HepG2 (cell line): ENCODE results near the gene TMEM270. TPM values are rescaled to one million over a fixed set of nuclear protein-coding genes. Genes with fewer than 3 reads are reported as not detected.

Experiments used
- ARNT2 ChIP-seq: sonication (generic); formaldehyde crosslinking; IDR thresholded peaks from 2 replicates; pipeline ENCODE4 v1.8.0; 2022; ENCODE audit warnings: mild to moderate bottlenecking, low read depth, missing genetic modification reagents, moderate library complexity
- ATM ChIP-seq: fragments of 450-650 bp; IDR thresholded peaks from 2 replicates; pipeline ENCODE4 v1.7.1; 2017; ENCODE audit warnings: mild to moderate bottlenecking, borderline replicate concordance
- BORCS8-MEF2B ChIP-seq: sonication (generic); formaldehyde crosslinking; IDR thresholded peaks from 2 replicates; pipeline ENCODE4 v1.8.0; 2022; ENCODE audit warnings: mild to moderate bottlenecking, missing genetic modification reagents
- CHD4 ChIP-seq: fragments of 200-600 bp; sonication (generic); IDR thresholded peaks from 2 replicates; pipeline ENCODE4 v1.7.0; 2017; ENCODE audit warnings: mild to moderate bottlenecking, low read length, borderline replicate concordance
- ERF ChIP-seq: IDR thresholded peaks from 2 replicates; pipeline ENCODE4 v1.6.1; 2018; ENCODE audit warnings: missing biosample characterization, missing genetic modification reagents
- FOXJ3 ChIP-seq: sonication (generic); formaldehyde crosslinking; IDR thresholded peaks from 2 replicates; pipeline ENCODE4 v1.4.0; 2020; ENCODE audit warnings: missing genetic modification reagents, mild to moderate bottlenecking, borderline replicate concordance
- HDAC6 ChIP-seq: fragments of 200-600 bp; sonication (generic); IDR thresholded peaks from 2 replicates; pipeline ENCODE4 v1.7.0; 2017; ENCODE audit warnings: mild to moderate bottlenecking, antibody characterized with exemption, low read length, low read depth
- HOXA7 ChIP-seq: sonication (generic); formaldehyde crosslinking; IDR thresholded peaks from 2 replicates; pipeline ENCODE4 v1.8.1; 2022; ENCODE audit warnings: mild to moderate bottlenecking, missing genetic modification reagents, moderate library complexity
- IKZF5 ChIP-seq: IDR thresholded peaks from 2 replicates; pipeline ENCODE4 v1.6.1; 2018; ENCODE audit warnings: missing genetic modification reagents, mild to moderate bottlenecking, missing compliant biosample characterization
- KAT8 ChIP-seq: IDR thresholded peaks from 2 replicates; pipeline ENCODE4 v1.6.1; 2016; ENCODE audit warnings: missing genetic modification reagents, missing compliant biosample characterization
- KMT2A ChIP-seq: sonication (generic); formaldehyde crosslinking; IDR thresholded peaks from 2 replicates; pipeline ENCODE4 v1.4.0; 2020; ENCODE audit warnings: missing genetic modification reagents
- MTA3 ChIP-seq: sonication (generic); formaldehyde crosslinking; IDR thresholded peaks from 2 replicates; pipeline ENCODE4 v1.4.0; 2020; ENCODE audit warnings: missing genetic modification reagents
- NR0B2 ChIP-seq: sonication (generic); formaldehyde crosslinking; IDR thresholded peaks from 2 replicates; pipeline ENCODE4 v1.4.0; 2020; ENCODE audit warnings: mild to moderate bottlenecking, missing genetic modification reagents
- PAWR ChIP-seq: sonication (generic); formaldehyde crosslinking; IDR thresholded peaks from 2 replicates; pipeline ENCODE4 v1.4.0; 2020; ENCODE audit warnings: missing genetic modification reagents, mild to moderate bottlenecking, borderline replicate concordance
- REPIN1 ChIP-seq: sonication (generic); formaldehyde crosslinking; IDR thresholded peaks from 2 replicates; pipeline ENCODE4 v1.8.0; 2022; ENCODE audit warnings: missing genetic modification reagents, low read depth, mild to moderate bottlenecking, borderline replicate concordance
- RFX1 ChIP-seq: fragments of 450-650 bp; IDR thresholded peaks from 2 replicates; pipeline ENCODE4 v1.6.1; 2017
- TGIF2 ChIP-seq: IDR thresholded peaks from 2 replicates; pipeline ENCODE4 v1.6.1; 2016; ENCODE audit warnings: control low read depth, missing compliant biosample characterization
- TP53 ChIP-seq: sonication (generic); formaldehyde crosslinking; conservative IDR thresholded peaks from 2 replicates; pipeline ENCODE4 v1.4.0; 2020; ENCODE audit warnings: missing genetic modification reagents
- UBTF ChIP-seq: sonication (generic); formaldehyde crosslinking; IDR thresholded peaks from 2 replicates; pipeline ENCODE4 v1.4.0; 2020; ENCODE audit warnings: mild to moderate bottlenecking, missing genetic modification reagents
- ZMYM3 ChIP-seq: sonication (generic); formaldehyde crosslinking; IDR thresholded peaks from 2 replicates; pipeline ENCODE4 v1.5.1; 2020; ENCODE audit warnings: mild to moderate bottlenecking, missing genetic modification reagents
- ZNF24 ChIP-seq: fragments of 450-650 bp; IDR thresholded peaks from 2 replicates; pipeline ENCODE4 v1.6.1; 2017; ENCODE audit warnings: antibody characterized with exemption, mild to moderate bottlenecking
- ZNF451 ChIP-seq: sonication (generic); formaldehyde crosslinking; IDR thresholded peaks from 2 replicates; pipeline ENCODE4 v1.5.0; 2020; ENCODE audit warnings: mild to moderate bottlenecking, missing genetic modification reagents
- ZNF501 ChIP-seq: sonication (generic); formaldehyde crosslinking; IDR thresholded peaks from 2 replicates; pipeline ENCODE4 v1.5.1; 2020; ENCODE audit warnings: mild to moderate bottlenecking, moderate library complexity, missing genetic modification reagents
- ZNF557 ChIP-seq: sonication (generic); formaldehyde crosslinking; IDR thresholded peaks from 2 replicates; pipeline ENCODE4 v1.4.0; 2020; ENCODE audit warnings: missing genetic modification reagents
- ZNF577 ChIP-seq: sonication (generic); formaldehyde crosslinking; IDR thresholded peaks from 2 replicates; pipeline ENCODE4 v1.4.0; 2020; ENCODE audit warnings: mild to moderate bottlenecking, low read depth, missing genetic modification reagents, borderline replicate concordance
- ZNF747 ChIP-seq: sonication (generic); formaldehyde crosslinking; IDR thresholded peaks from 2 replicates; pipeline ENCODE4 v1.8.1; 2023; ENCODE audit warnings: missing genetic modification reagents, mild to moderate bottlenecking, borderline replicate concordance
- ZNF776 ChIP-seq: sonication (generic); formaldehyde crosslinking; IDR thresholded peaks from 2 replicates; pipeline ENCODE4 v1.4.0; 2020; ENCODE audit warnings: mild to moderate bottlenecking, missing genetic modification reagents
- ZNF850 ChIP-seq: sonication (generic); formaldehyde crosslinking; conservative IDR thresholded peaks from 2 replicates; pipeline ENCODE4 v1.9.0; 2021; ENCODE audit warnings: mild to moderate bottlenecking, missing genetic modification reagents
- ZSCAN29 ChIP-seq: sonication (generic); formaldehyde crosslinking; conservative IDR thresholded peaks from 2 replicates; pipeline ENCODE4 v1.4.0; 2020; ENCODE audit warnings: mild to moderate bottlenecking, missing genetic modification reagents
- polyA plus RNA-seq, 8 experiments: library from polyadenylated mRNA; depleted of rRNA in 3 of 8; stranded (reverse) in 7 of 8; unstranded in 1 of 8; fragments of >200 nt; fragmentation: Illumina TruSeq in 4 of 8; extraction: Trizol in 4 of 8; gene quantifications; 2 replicates each; pipeline versions ENCODE4 v1.2.1 to v1.2.3, GENCODE V29; 2011 to 2016; ENCODE audit warnings: low read depth in 4 of 8, missing spikeins in 1 of 8, mixed read lengths in 1 of 8; ENCODE audit not compliant: insufficient read depth in 1 of 8
- total RNA-seq, 5 experiments: library from RNA; depleted of rRNA; stranded (reverse); fragments of >200 nt; fragmentation: Illumina TruSeq; extraction: Trizol; gene quantifications; 2 replicates each; pipeline ENCODE4 v1.2.3, GENCODE V29; 2016; ENCODE audit warnings: low read depth in 1 of 5

The TMEM270 gene
- total and polyA plus RNA-seq, 2 of the 13 experiments (the other 11 are each of a cell fraction or from before 2014, with no cell fraction given), result not detected

GRCh38 chr7:73842067-73842976 lies 18.6 kb upstream of the TMEM270 start, which contains the start of gene METTL27 (continued):
- TF ChIP-seq ZNF747 (CRISPR knock-in tag) (no peak), HDAC6 (no peak), TP53 (CRISPR knock-in tag) (no peak), ZNF557 (CRISPR knock-in tag) (no peak), MTA3 (CRISPR knock-in tag) (no peak), RFX1 (no peak), ZMYM3 (CRISPR knock-in tag) (peak; percentile 48), FOXJ3 (CRISPR knock-in tag) (no peak), CHD4 (no peak), BORCS8-MEF2B (CRISPR knock-in tag) (peak; percentile 70; the same call in 1 of the 2 replicates), TGIF2 (CRISPR knock-in tag) (no peak), ZNF24 (no peak), ZNF776 (CRISPR knock-in tag) (no peak), ZNF850 (CRISPR knock-in tag) (no peak), HOXA7 (CRISPR knock-in tag) (no peak), UBTF (CRISPR knock-in tag) (peak; percentile 58), ERF (peak; percentile 60), ARNT2 (CRISPR knock-in tag) (0 out of 2 replicates have a peak, but pooled peaks have one; percentile 42), ZNF451 (CRISPR knock-in tag) (peak; percentile 29; the same call in 1 of the 2 replicates), KAT8 (CRISPR knock-in tag) (peak; percentile 54; the same call in 1 of the 2 replicates), KMT2A (no peak), ZNF501 (CRISPR knock-in tag) (peak; percentile 52; the same call in 1 of the 2 replicates), IKZF5 (no peak), REPIN1 (CRISPR knock-in tag) (no peak), PAWR (CRISPR knock-in tag) (no peak), NR0B2 (CRISPR knock-in tag) (no peak), ATM (no peak), ZSCAN29 (no peak), ZNF577 (CRISPR knock-in tag) (no peak)
